Colonic mucosa (tissue), 4 donors: ENCODE results near the gene PTPRF. TPM values are rescaled to one million over a fixed set of nuclear protein-coding genes. Genes with fewer than 3 reads are reported as not detected.

Experiments
- DNase-seq: peaks from one replicate; pipeline ENCODE4 v3.0.0-alpha.2; 2020
- H3K27ac ChIP-seq: fragments of 200-600 bp; one replicate; pipeline ENCODE4 v1.8.0; 2021
- H3K27me3 ChIP-seq: fragments of 200-600 bp; one replicate; pipeline ENCODE4 v1.8.0; 2021
- H3K36me3 ChIP-seq: fragments of 200-600 bp; one replicate; pipeline ENCODE4 v1.8.0; 2021
- H3K4me1 ChIP-seq: fragments of 200-600 bp; one replicate; pipeline ENCODE4 v1.8.0; 2021; ENCODE audit warnings: mild to moderate bottlenecking
- H3K4me3 ChIP-seq: fragments of 200-600 bp; one replicate; pipeline ENCODE4 v1.8.0; 2021
- H3K9ac ChIP-seq, 2 donors: one replicate each; pipeline ENCODE4 v1.7.0; 2013; ENCODE audit warnings: control low read depth in 2 of 2, low read depth in 2 of 2, low read length in 2 of 2
- H3K9me3 ChIP-seq: fragments of 200-600 bp; one replicate; pipeline ENCODE4 v1.8.0; 2021
- intact Hi-C: fragments of 100-400 bp; cut with DNase I; formaldehyde crosslinking; loops from one replicate; pipeline ENCODE4 v1.14.1; 2022
- total RNA-seq, 2 donors: library from RNA; stranded (reverse); fragmentation: NEBNext Ultra II Directional in 1 of 2; extraction: Animal tissue kit (Norgen Biotek cat#: 25700) in 1 of 2; gene quantifications; one replicate each; pipeline ENCODE4 v1.2.1, GENCODE V29; 2021
- TF ChIP-seq, protein P1 (sequence below): fragments of 200-600 bp; IDR thresholded peaks from one replicate; pipeline ENCODE4 v1.8.0; 2022; ENCODE audit warnings: antibody characterized with exemption, mild to moderate bottlenecking
- donor health status: healthy.
- donor health status: DM: no; HTN: no; CAD: no.
- donor health status: DM: no; HTN: no; CAD: no.

PTPRF gene
- total RNA-seq: 100 to 1,000 TPM; 351 to 449 TPM

DNA sequence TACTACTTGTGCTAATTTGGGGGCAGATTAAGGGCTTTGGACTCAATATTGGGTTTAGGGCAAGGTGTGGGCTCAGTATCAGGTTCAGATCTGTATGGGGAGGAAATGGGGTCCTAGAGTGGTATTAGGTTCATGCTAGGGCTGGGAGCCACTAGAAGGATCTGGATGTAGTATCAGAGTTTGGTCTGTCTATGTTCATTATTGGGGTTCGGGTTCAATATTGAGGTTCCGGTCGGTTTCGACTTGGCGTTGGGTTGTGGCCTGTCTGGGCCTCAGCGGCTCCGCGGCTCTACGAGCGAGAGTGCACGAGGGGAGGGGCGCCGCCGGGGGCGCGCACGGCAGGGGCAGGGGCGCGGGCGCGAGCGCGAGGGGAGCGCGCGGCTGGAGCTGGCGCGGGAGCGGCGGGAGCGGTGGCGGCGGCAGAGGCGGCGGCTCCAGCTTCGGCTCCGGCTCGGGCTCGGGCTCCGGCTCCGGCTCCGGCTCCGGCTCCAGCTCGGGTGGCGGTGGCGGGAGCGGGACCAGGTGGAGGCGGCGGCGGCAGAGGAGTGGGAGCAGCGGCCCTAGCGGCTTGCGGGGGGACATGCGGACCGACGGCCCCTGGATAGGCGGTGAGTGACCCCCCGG is at the start of gene PTPRF:
Gene PTPRF (plus strand): TSS at position 401 of the 624 bp plus-strand sequence. CDS start 14,193 bp downstream, outside the sequence.
- Histone ChIP-seq H3K27ac (peak within 1 kb of the TSS; percentile 84), H3K27me3 (no peaks in the 10 kb centered on the region), H3K9ac (peak within 1 kb of the TSS; percentile 77 to 90), H3K4me1 (peaks cover 6% of the 10 kb centered on the region), H3K9me3 (no peaks in the 10 kb centered on the region), H3K36me3 (no peaks in the 10 kb centered on the region), H3K4me3 (peak within 1 kb of the TSS; percentile 43)
- intact Hi-C loops: loop anchor here (10.0 kb wide), 1 partner anchor 404 kb away; the partner anchor contains the start of gene ARTN
- DNase-seq: peak; percentile 75
- TF ChIP-seq, protein P1, sequence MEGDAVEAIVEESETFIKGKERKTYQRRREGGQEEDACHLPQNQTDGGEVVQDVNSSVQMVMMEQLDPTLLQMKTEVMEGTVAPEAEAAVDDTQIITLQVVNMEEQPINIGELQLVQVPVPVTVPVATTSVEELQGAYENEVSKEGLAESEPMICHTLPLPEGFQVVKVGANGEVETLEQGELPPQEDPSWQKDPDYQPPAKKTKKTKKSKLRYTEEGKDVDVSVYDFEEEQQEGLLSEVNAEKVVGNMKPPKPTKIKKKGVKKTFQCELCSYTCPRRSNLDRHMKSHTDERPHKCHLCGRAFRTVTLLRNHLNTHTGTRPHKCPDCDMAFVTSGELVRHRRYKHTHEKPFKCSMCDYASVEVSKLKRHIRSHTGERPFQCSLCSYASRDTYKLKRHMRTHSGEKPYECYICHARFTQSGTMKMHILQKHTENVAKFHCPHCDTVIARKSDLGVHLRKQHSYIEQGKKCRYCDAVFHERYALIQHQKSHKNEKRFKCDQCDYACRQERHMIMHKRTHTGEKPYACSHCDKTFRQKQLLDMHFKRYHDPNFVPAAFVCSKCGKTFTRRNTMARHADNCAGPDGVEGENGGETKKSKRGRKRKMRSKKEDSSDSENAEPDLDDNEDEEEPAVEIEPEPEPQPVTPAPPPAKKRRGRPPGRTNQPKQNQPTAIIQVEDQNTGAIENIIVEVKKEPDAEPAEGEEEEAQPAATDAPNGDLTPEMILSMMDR: no peak

DNA sequence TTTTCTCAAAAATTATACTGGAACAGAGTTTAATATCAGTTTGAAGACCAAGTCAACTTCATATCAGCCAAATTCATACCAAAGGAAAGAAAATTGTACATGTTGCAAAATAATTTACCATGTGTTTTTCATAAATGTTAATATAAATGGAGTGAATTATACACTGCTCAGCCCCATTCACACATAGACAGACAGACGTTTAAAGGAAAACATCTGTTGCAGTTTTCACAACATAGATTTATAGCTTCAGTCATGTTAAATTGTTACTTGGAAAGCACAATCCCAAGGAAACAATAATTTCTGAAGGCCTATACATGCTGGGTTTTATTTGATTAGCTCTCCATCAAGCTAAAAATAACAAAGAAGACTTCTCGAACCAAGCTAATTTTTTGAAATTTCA is 49.2 kb upstream of the PTPRF start:
- H3K4me3 ChIP-seq: no peak overlapping the region
- H3K36me3 ChIP-seq: no peaks in the 10 kb centered on the region
- no peaks in the 10 kb centered on the region for H3K9me3 ChIP-seq
- no peak for DNase-seq
- no peak overlapping the region for H3K9ac ChIP-seq
- no peaks in the 10 kb centered on the region for H3K27me3 ChIP-seq
- TF ChIP-seq, protein P1: no peak
- H3K27ac ChIP-seq: no peak overlapping the region
- H3K4me1 ChIP-seq: no peaks in the 10 kb centered on the region
- intact Hi-C loops: no loop called here

DNA sequence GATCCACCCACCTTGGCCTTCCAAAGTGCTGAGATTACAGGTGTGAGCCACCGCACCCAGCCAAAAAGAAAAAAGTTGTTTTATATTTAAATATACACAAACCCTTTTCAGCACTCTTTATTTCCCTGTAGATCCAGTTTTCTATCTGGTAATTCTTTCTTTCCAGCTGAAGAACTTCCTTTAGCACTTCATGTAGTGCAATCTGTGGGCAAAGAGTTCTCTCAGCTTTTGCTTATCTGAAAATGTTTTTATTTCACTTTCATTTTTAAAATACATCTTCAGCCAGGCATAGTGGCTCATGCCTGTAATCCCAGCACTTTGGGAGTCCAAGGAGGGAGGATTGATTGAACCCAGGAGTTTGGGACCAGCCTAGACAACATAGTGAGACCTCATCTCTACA is 48.5 kb upstream of the PTPRF start:
- H3K9me3 ChIP-seq: no peaks in the 10 kb centered on the region
- H3K9ac ChIP-seq: no peak overlapping the region
- no peaks in the 10 kb centered on the region for H3K27me3 ChIP-seq
- H3K36me3 ChIP-seq: no peaks in the 10 kb centered on the region
- intact Hi-C loops: no loop called here
- TF ChIP-seq, protein P1: no peak
- DNase-seq: no peak
- no peak overlapping the region for H3K4me3 ChIP-seq
- peak overlapping the region; percentile 60 for H3K27ac ChIP-seq
- no peaks in the 10 kb centered on the region for H3K4me1 ChIP-seq

DNA sequence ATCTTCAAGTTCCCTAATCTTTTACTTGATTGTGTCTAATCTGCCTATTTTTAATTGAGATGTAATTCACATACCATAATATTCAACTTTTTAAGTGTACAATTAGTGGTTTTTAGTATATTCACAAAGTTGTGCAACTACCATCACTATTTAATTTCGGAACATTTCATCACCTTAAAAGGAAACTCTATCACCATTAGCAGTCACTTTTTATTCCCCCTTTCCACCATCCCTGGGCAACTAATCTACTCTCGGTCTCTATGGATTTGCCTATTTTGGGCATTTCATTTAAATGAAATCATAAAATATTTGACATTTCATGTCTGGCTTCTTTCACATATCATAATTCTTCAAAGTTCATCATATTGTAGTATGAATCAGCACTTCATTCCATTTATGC is 46.3 kb upstream of the PTPRF start:
- intact Hi-C loops: no loop called here
- Histone ChIP-seq H3K27me3 (no peaks in the 10 kb centered on the region), H3K9ac (no peak overlapping the region), H3K4me1 (no peaks in the 10 kb centered on the region), H3K27ac (no peak overlapping the region), H3K36me3 (no peaks in the 10 kb centered on the region), H3K9me3 (no peaks in the 10 kb centered on the region), H3K4me3 (no peak overlapping the region)
- no peak for DNase-seq
- TF ChIP-seq, protein P1: no peak

DNA sequence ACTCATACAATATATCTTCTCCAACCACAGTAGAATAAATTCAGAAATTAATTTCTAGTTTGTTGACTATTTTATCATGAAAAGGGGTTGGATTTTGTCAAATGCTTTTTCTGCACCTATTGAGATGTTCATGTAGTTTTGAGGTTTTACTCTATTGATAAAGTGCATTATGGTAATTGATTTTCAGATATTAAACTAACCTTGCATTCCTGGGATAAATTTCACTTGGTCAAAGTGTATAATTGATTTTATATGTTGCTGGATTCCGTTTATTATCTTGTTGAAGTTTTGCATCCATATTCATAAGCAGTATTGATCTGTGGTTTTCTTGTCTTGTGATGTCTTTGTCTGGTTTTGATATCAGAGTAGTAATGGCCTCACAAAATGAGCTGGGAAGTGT is 42.5 kb upstream of the PTPRF start:
- H3K36me3 ChIP-seq: no peaks in the 10 kb centered on the region
- intact Hi-C loops: no loop called here
- H3K9ac ChIP-seq: no peak overlapping the region
- H3K9me3 ChIP-seq: no peaks in the 10 kb centered on the region
- no peak for DNase-seq
- no peak overlapping the region for H3K27ac ChIP-seq
- TF ChIP-seq, protein P1: no peak
- H3K27me3 ChIP-seq: no peaks in the 10 kb centered on the region
- no peaks in the 10 kb centered on the region for H3K4me1 ChIP-seq
- no peak overlapping the region for H3K4me3 ChIP-seq
